ENCODE results near the gene KPNA5. TPM values are rescaled to one million over a fixed set of nuclear protein-coding genes. Genes with fewer than 3 reads are reported as not detected.
"Not testable (repeated sequence)": the region's sequence is repeated elsewhere in the genome, so short reads cannot be mapped to it uniquely, and the experiment has no call there.

KPNA5 gene
- total RNA-seq, 1 experiment from 2014 or later: 12.2 TPM

DNA sequence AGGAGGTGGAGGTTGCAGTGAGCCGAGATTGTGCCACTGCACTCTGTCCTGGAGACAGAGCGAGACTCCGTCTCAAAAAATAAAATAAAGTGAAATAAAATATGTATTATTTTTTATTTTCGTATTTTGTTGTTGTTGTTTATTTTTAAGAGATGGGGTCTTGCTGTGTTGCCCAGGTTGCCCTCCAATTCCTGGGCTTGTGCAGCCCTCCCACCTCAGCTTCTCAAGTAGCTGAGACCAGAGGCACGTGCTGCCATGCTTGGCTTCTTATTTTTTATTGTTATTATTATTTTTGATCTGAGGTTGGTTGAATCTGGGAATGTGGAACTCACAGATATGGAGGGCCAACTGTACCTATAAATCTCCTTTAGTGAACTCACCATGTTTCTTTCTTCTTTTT is 10.1 kb downstream of the KPNA5 start:
- POLR2A ChIA-PET: no interaction called here
- no peaks in the 10 kb centered on the region for H3K27me3 Mint-ChIP-seq (ENCODE audit: low read depth)

DNA sequence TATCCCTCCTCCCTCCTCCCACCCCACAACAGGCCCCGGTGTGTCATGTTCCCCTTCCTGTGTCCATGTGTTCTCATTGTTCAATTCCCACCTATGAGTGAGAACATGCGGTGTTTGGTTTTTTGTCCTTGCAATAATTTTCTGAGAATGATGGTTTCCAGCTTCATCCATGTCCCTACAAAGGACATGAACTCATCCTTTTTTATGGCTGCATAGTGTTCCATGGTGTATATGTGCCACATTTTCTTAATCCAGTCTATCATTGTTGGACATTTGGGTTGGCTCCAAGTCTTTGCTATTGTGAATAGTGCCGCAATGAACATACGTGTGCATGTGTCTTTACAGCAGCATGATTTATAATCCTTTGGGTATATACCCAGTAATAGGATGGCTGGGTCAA is 11.9 kb downstream of the KPNA5 start:
- CTCF ChIA-PET: not testable (repeated sequence)

More for the DNA sequence above, 10.1 kb downstream of the KPNA5 start:
- H3K27ac Mint-ChIP-seq: no peak overlapping the region
- no peaks in the 10 kb centered on the region for H3K9me3 Mint-ChIP-seq
- H3K36me3 Mint-ChIP-seq: peaks cover 25% of the 10 kb centered on the region
- no peak overlapping the region for H3K4me3 Mint-ChIP-seq
- peak; percentile 20; the same call in 1 of the 2 replicates for TF ChIP-seq ZNF121 (CRISPR knock-in tag; IDR thresholded peaks at IDR 0.05)
- TF ChIP-seq, protein P1, sequence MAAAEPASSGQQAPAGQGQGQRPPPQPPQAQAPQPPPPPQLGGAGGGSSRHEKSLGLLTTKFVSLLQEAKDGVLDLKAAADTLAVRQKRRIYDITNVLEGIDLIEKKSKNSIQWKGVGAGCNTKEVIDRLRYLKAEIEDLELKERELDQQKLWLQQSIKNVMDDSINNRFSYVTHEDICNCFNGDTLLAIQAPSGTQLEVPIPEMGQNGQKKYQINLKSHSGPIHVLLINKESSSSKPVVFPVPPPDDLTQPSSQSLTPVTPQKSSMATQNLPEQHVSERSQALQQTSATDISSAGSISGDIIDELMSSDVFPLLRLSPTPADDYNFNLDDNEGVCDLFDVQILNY (CRISPR knock-in tag; IDR thresholded peaks at IDR 0.05): no peak
- H3K4me1 Mint-ChIP-seq: peaks cover 15% of the 10 kb centered on the region
- CTCF ChIA-PET: no interaction called here
- DNase-seq (ENCODE audit: low spot score) (no peak), ATAC-seq (no peak)

DNA sequence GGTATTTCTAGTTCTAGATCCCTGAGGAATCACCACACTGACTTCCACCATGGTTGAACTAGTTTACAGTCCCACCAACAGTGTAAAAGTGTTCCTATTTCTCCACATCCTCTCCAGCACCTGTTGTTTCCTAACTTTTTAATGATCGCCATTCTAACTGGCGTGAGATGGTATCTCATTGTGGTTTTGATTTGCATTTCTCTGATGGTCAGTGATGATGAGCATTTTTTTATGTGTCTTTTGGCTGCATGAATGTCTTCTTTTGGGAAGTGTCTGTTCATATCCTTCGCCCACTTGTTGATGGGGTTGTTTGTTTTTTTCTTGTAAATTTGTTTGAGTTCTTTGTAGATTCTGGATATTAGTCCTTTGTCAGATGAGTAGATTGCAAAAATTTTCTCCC is 12.3 kb downstream of the KPNA5 start:
- H3K4me3 Mint-ChIP-seq, CTCF ChIA-PET: not testable (repeated sequence)

More for the DNA sequence above, 11.9 kb downstream of the KPNA5 start:
- H3K36me3 Mint-ChIP-seq: peaks cover 24% of the 10 kb centered on the region
- DNase-seq (ENCODE audit: low spot score); H3K4me1 Mint-ChIP-seq; H3K9me3 Mint-ChIP-seq; H3K27ac Mint-ChIP-seq; H3K27me3 Mint-ChIP-seq (ENCODE audit: low read depth); H3K4me3 Mint-ChIP-seq; POLR2A ChIA-PET; ATAC-seq: not testable (repeated sequence)

DNA sequence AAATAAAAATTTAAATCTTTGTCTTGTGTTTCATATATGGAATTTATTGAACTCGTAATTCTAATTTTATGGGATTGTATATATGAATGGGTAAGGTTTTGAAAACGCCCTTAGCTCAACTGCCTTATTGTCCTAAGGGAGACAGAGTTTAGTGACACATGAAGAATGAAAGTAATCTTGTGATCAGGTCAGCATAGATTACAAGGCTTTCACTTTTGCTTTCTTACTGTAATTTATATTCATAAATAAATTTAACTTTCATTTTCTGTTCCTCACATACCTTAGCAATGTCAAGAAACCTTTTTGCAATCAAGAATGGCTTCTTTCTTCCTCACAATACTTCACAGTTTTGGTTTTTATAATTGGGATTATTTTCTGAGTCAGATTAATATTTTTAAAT is 14.4 kb downstream of the KPNA5 start:
- DNase-seq (ENCODE audit: low spot score) (no peak), ATAC-seq (no peak)
- POLR2A ChIA-PET: no interaction called here
- H3K4me3 Mint-ChIP-seq: no peak overlapping the region
- CTCF ChIA-PET: no interaction called here
- H3K36me3 Mint-ChIP-seq: peaks cover 34% of the 10 kb centered on the region
- no peaks in the 10 kb centered on the region for H3K4me1 Mint-ChIP-seq
- no peaks in the 10 kb centered on the region for H3K27me3 Mint-ChIP-seq (ENCODE audit: low read depth)
- no peaks in the 10 kb centered on the region for H3K9me3 Mint-ChIP-seq
- no peak overlapping the region for H3K27ac Mint-ChIP-seq
- no peak for TF ChIP-seq TEAD4 (CRISPR knock-in tag; IDR thresholded peaks at IDR 0.05)
- no peak for TF ChIP-seq IRF2 (CRISPR knock-in tag; IDR thresholded peaks at IDR 0.05; ENCODE audit: borderline replicate concordance, low read depth)
- TF ChIP-seq, protein P2, sequence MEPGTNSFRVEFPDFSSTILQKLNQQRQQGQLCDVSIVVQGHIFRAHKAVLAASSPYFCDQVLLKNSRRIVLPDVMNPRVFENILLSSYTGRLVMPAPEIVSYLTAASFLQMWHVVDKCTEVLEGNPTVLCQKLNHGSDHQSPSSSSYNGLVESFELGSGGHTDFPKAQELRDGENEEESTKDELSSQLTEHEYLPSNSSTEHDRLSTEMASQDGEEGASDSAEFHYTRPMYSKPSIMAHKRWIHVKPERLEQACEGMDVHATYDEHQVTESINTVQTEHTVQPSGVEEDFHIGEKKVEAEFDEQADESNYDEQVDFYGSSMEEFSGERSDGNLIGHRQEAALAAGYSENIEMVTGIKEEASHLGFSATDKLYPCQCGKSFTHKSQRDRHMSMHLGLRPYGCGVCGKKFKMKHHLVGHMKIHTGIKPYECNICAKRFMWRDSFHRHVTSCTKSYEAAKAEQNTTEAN (CRISPR knock-in tag; IDR thresholded peaks at IDR 0.05): no peak
- TF ChIP-seq, protein P3, sequence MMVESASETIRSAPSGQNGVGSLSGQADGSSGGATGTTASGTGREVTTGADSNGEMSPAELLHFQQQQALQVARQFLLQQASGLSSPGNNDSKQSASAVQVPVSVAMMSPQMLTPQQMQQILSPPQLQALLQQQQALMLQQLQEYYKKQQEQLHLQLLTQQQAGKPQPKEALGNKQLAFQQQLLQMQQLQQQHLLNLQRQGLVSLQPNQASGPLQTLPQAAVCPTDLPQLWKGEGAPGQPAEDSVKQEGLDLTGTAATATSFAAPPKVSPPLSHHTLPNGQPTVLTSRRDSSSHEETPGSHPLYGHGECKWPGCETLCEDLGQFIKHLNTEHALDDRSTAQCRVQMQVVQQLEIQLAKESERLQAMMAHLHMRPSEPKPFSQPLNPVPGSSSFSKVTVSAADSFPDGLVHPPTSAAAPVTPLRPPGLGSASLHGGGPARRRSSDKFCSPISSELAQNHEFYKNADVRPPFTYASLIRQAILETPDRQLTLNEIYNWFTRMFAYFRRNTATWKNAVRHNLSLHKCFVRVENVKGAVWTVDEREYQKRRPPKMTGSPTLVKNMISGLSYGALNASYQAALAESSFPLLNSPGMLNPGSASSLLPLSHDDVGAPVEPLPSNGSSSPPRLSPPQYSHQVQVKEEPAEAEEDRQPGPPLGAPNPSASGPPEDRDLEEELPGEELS (CRISPR knock-in tag; IDR thresholded peaks at IDR 0.05): no peak
- TF ChIP-seq, protein P4, sequence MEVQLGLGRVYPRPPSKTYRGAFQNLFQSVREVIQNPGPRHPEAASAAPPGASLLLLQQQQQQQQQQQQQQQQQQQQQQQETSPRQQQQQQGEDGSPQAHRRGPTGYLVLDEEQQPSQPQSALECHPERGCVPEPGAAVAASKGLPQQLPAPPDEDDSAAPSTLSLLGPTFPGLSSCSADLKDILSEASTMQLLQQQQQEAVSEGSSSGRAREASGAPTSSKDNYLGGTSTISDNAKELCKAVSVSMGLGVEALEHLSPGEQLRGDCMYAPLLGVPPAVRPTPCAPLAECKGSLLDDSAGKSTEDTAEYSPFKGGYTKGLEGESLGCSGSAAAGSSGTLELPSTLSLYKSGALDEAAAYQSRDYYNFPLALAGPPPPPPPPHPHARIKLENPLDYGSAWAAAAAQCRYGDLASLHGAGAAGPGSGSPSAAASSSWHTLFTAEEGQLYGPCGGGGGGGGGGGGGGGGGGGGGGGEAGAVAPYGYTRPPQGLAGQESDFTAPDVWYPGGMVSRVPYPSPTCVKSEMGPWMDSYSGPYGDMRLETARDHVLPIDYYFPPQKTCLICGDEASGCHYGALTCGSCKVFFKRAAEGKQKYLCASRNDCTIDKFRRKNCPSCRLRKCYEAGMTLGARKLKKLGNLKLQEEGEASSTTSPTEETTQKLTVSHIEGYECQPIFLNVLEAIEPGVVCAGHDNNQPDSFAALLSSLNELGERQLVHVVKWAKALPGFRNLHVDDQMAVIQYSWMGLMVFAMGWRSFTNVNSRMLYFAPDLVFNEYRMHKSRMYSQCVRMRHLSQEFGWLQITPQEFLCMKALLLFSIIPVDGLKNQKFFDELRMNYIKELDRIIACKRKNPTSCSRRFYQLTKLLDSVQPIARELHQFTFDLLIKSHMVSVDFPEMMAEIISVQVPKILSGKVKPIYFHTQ (CRISPR knock-in tag; IDR thresholded peaks at IDR 0.05): no peak
- TF ChIP-seq, protein P5, sequence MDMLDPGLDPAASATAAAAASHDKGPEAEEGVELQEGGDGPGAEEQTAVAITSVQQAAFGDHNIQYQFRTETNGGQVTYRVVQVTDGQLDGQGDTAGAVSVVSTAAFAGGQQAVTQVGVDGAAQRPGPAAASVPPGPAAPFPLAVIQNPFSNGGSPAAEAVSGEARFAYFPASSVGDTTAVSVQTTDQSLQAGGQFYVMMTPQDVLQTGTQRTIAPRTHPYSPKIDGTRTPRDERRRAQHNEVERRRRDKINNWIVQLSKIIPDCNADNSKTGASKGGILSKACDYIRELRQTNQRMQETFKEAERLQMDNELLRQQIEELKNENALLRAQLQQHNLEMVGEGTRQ (CRISPR knock-in tag; IDR thresholded peaks at IDR 0.05): no peak
- TF ChIP-seq ELF4 (CRISPR knock-in tag; IDR thresholded peaks at IDR 0.05; ENCODE audit: low read depth): no peak
- TF ChIP-seq, protein P6, sequence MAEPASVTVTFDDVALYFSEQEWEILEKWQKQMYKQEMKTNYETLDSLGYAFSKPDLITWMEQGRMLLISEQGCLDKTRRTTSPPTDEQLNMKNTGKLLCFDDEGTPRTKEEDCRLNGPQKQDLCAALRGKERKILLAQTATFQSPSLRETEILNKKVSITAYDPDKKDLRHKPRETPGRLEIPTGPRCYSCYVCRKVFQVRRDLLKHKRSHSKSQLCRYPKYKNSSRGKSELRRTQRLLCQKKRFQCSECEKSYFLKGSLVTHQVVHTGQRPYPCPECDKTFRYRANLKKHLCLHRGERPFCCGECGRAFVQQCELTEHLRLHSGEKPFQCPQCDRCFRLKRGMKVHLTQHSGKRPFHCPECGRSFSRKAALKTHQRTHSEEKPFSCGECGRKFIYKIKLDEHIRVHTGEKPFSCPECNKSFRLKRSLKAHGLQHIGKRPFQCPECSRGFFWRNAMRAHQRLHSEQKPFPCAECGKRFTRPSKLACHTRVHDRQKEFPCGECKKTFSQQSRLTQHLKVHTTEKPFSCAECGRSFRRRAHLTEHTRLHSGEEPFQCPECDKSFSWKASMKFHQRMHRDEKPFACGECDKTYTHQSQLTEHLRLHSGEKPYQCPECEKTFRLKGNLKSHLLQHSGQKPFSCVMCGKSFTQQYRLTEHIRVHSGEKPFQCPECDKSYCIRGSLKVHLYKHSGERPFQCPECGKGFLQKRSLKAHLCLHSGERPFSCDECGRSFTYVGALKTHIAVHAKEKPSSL (CRISPR knock-in tag; conservative IDR thresholded peaks at IDR 0.05): no peak
- TF ChIP-seq FOXJ3 (CRISPR knock-in tag; IDR thresholded peaks at IDR 0.05; ENCODE audit: borderline replicate concordance): no peak
- TF ChIP-seq RORB (CRISPR knock-in tag; IDR thresholded peaks at IDR 0.05): no peak
- no peak for TF ChIP-seq ZNF423 (CRISPR knock-in tag; IDR thresholded peaks at IDR 0.05)
- TF ChIP-seq, protein P7, sequence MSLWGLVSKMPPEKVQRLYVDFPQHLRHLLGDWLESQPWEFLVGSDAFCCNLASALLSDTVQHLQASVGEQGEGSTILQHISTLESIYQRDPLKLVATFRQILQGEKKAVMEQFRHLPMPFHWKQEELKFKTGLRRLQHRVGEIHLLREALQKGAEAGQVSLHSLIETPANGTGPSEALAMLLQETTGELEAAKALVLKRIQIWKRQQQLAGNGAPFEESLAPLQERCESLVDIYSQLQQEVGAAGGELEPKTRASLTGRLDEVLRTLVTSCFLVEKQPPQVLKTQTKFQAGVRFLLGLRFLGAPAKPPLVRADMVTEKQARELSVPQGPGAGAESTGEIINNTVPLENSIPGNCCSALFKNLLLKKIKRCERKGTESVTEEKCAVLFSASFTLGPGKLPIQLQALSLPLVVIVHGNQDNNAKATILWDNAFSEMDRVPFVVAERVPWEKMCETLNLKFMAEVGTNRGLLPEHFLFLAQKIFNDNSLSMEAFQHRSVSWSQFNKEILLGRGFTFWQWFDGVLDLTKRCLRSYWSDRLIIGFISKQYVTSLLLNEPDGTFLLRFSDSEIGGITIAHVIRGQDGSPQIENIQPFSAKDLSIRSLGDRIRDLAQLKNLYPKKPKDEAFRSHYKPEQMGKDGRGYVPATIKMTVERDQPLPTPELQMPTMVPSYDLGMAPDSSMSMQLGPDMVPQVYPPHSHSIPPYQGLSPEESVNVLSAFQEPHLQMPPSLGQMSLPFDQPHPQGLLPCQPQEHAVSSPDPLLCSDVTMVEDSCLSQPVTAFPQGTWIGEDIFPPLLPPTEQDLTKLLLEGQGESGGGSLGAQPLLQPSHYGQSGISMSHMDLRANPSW (CRISPR knock-in tag; conservative IDR thresholded peaks at IDR 0.05; ENCODE audit: low read depth): no peak
- TF ChIP-seq ZNF121 (CRISPR knock-in tag; IDR thresholded peaks at IDR 0.05): no peak
- no peak for TF ChIP-seq FOXP1 (CRISPR knock-in tag; IDR thresholded peaks at IDR 0.05; ENCODE audit: borderline replicate concordance)
- TF ChIP-seq PRRX2 (CRISPR knock-in tag; IDR thresholded peaks at IDR 0.05): no peak

More for the DNA sequence above, 12.3 kb downstream of the KPNA5 start:
- peaks cover 27% of the 10 kb centered on the region for H3K36me3 Mint-ChIP-seq
- H3K4me1 Mint-ChIP-seq; POLR2A ChIA-PET; ATAC-seq; H3K9me3 Mint-ChIP-seq; DNase-seq (ENCODE audit: low spot score); H3K27me3 Mint-ChIP-seq (ENCODE audit: low read depth); H3K27ac Mint-ChIP-seq: not testable (repeated sequence)
